GM13977 (cell line): Measurements from ENCODE around the gene ATP2A3.

Experiments
- DNase-seq: peaks from one replicate; pipeline ENCODE4 v3.0.0; 2012; ENCODE audit warnings: low spot score
- in situ Hi-C: fragments of 300-500 bp; cut with MboI; formaldehyde crosslinking; loops from one replicate; pipeline ENCODE4 v1.12.0; 2022; ENCODE audit warnings: low sequenced_read_pairs, low pct_unique_long_range_greater_than_20kb, mixed read lengths, inconsistent platforms; ENCODE audit not compliant: unreplicated experiment
- TF ChIP-seq, protein P1 (sequence below): IDR thresholded peaks from 2 replicates; pipeline ENCODE4 v1.5.1; 2012; ENCODE audit warnings: mild to moderate bottlenecking, control low read depth; ENCODE audit not compliant: insufficient read depth; ENCODE audit errors: extremely low read depth, missing control alignments

Gene ATP2A3

DNA sequence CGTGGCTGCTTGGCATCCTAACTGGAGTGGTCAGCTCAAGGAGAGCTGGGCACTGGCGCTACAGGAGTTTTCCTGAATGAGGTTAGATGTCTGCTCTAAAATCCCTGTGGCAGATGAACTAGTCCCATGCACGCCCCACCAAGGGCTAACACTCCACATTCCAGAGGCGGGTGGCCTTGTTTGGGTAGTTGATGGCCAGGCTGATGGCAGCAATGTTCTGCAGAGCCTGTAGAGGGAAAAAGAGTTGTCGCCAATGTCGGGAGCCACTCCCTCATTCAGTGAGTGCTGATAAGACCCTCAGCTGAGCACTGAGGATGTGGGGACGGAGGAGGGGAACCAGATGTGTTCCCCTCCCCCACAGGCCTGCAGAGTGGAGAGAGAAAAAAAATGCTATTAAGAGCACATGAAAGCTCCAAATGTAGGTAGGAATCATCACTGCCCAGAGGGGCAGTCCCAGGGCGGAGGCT, 42.5 kb upstream of the ATP2A3 start:
- DNase-seq, result no peak
- in situ Hi-C loops, result no loop called here
- TF ChIP-seq, protein P1, sequence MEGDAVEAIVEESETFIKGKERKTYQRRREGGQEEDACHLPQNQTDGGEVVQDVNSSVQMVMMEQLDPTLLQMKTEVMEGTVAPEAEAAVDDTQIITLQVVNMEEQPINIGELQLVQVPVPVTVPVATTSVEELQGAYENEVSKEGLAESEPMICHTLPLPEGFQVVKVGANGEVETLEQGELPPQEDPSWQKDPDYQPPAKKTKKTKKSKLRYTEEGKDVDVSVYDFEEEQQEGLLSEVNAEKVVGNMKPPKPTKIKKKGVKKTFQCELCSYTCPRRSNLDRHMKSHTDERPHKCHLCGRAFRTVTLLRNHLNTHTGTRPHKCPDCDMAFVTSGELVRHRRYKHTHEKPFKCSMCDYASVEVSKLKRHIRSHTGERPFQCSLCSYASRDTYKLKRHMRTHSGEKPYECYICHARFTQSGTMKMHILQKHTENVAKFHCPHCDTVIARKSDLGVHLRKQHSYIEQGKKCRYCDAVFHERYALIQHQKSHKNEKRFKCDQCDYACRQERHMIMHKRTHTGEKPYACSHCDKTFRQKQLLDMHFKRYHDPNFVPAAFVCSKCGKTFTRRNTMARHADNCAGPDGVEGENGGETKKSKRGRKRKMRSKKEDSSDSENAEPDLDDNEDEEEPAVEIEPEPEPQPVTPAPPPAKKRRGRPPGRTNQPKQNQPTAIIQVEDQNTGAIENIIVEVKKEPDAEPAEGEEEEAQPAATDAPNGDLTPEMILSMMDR, result no peak

DNA sequence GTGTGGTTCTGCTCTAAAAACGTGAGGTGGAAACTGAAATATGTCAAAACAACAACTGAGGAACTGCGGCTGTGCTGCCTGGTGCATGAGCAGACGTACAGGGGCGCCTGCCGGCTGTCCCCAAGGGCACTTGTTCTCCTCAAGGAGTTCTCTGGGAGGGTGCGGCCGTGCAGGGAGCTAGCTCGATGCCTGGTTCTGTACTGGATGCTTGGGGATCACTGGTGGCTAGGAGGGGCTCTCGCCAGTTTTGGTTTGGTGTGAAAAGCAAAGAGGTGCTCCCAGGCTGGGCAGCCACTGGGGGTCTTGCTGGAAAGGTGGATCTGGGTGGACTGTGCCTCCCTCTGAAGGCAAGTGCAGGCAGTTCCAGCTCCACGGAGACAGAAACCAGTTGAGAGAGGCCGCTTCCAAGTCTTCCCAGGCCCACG, 41.9 kb upstream of the ATP2A3 start:
- TF ChIP-seq, protein P1, result no peak
- in situ Hi-C loops, result no loop called here
- DNase-seq, result no peak

- TF ChIP-seq, protein P1, result no peak
- in situ Hi-C loops, result no loop called here
- DNase-seq, result no peak
Observed at GRCh38 chr17:4005296-4006164, 41.3 kb upstream of the ATP2A3 start.

- TF ChIP-seq, protein P1, result peak; percentile 98
- in situ Hi-C loops, result no loop called here
- DNase-seq, result peak; percentile 90
Observed at GRCh38 chr17:4004517-4005295, 40.5 kb upstream of the ATP2A3 start.

DNA sequence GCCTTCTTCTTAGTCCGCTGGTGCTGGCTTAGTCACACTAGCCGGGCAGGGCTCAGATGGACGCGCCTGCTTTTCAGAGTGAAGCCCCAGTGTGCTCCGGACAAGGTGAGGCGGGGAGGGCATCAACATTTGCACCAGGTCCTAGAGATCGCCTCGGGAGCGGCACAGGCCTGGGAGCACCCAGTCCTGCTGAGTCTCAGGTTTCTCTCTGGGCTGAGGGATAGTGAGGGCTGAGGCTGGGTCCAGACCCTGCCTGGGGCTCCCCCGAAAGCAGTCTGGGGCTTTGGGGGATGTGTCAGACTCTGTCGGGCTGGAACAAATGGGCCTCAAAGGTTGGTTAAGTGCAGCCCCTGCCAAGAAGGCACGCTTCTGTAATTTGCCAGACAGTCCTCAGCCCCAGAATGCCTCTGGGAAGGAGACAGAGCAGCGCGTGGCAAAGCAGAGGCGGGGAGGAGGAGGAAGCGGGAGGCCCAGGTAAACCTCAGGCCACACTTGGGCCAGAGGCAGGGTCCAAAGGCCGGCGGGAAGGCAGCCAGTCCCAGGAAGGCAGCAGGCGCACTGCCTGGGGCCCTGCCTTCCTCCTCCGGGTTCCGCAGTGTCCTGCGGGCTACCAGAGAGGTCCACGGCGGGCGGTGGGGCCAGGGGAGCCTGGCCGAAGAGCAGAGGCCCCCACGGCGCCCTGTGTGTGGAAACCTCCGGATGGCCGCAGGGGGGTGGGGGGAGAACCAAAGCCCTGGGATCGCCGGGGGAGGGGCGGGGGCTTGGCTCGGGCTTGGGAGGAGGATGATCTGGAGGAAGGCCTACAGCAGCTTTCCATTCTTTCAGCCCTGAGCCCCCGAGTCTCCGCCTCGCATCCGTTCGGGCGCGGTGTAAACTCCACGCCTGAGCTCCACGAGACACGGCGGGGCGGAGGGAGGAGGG, 39.5 kb upstream of the ATP2A3 start:
- no peak for DNase-seq
- in situ Hi-C loops, result no loop called here

More for the DNA sequence above, 39.5 kb upstream of the ATP2A3 start:
- TF ChIP-seq, protein P1, result no peak
